ENCODE measurements around the gene HNMT. TPM values are rescaled to one million over a fixed set of nuclear protein-coding genes. Genes with fewer than 3 reads are reported as not detected.
"Not testable (repeated sequence)": the region's sequence is repeated elsewhere in the genome, so short reads cannot be mapped to it uniquely, and the experiment has no call there.

The HNMT gene
- total RNA-seq, 1 experiment from 2014 or later: 9.8 TPM

DNA sequence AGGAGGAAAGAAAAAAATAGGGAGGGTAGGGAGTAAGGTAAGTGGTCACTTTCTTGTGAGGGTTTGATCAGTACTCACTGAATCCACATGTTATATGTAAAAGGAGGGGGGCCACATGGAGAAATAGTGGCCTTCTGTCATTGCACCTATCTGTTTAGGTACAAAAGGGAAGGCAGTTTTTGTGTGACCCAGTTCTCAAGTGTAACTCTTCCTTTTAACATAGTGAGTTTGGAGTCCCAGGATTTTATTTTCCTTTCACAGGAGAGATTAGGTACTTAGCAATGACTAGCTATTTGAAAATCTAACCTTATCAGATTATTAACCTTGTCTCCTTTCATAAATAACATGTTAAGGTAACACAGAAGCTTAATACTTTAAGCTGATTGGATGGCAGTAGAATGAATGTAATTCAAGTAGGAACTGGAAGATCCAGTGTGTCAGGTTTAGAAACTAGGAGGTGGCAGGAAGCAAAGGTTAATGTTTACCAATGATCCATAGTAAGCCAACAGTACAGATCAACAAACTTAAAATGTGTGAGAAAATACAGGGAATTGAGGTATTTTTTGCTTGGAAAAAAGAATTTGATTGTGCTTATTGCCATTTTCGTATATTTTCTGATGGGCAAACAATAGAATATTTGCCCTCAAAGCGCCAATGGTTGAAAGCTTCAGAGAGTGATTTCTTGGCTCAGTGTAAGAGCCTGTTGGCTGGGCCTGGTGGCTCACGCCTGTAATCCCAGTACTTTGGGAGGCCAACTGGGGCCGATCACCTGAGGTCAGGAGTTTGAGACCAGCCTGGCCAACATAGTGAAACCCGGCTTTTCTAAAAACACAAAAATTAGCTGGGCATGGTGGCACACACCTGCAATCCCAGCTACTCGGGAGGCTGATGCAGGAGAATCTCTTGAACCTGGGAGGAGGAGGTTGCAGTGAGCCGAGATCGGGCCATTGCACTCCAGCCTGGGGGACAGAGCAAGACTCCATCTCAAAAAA lies 11.3 kb downstream of the HNMT start:
- DNase-seq (ENCODE audit: low read depth): no peak

DNA sequence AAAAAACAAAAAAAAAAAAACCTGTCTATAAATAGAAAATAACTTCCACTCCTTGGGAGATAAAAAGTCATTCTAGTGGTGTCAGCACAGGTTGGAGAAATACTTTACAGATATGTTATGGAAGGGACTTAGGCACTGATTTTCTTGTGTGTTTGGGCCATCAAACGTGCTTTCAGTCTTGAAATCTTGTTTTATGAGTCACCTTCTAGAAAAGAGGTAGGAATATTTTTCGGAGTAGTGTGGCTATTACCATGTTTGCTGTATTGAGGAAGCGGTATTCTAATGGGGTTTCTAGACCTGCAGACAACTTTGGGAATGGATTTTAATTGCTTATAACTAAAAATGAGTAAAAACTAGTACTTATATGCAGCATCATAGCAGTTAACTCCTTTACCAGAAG lies 12.0 kb downstream of the HNMT start:
- DNase-seq (ENCODE audit: low read depth): peak; percentile 7

DNA sequence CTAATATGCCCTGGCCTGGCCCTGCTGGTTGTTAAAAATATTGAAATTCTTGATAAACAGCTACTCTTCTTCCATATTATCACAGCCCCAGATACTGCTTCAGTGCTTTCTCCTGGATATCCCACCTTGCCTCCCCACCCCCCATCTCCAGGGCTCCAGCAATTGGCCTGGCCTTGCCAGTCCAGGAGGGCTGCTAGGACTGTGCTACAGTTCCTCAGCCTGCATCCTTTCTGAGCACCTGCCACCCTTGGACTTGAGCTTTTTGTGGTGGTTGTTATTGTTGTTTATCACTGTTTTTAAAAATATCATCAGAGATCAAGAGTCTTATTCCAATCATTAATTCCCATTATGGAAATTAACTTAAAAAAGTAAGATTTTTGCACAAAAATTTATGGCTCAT lies 13.5 kb downstream of the HNMT start:
- no peak for DNase-seq (ENCODE audit: low read depth)

DNA sequence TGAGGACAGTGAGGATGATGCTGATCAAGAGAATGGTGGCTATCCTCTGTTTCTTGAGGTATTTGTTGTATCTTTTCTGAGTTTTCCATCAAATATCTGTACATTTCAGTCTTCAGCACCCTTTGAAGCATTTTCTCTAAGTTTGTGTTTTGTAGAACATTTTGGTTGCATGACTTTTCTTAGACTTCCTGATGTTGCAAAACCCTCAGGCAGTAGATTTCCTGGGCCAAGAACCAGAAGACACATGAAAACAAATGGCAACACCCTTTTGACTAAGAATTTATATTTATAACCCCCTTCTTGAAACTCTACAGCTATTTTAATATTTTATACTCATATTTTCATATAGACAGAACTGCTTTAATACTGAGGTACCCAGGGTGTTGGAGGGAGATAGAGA lies 16.2 kb downstream of the HNMT start:
- DNase-seq (ENCODE audit: low read depth): no peak

DNA sequence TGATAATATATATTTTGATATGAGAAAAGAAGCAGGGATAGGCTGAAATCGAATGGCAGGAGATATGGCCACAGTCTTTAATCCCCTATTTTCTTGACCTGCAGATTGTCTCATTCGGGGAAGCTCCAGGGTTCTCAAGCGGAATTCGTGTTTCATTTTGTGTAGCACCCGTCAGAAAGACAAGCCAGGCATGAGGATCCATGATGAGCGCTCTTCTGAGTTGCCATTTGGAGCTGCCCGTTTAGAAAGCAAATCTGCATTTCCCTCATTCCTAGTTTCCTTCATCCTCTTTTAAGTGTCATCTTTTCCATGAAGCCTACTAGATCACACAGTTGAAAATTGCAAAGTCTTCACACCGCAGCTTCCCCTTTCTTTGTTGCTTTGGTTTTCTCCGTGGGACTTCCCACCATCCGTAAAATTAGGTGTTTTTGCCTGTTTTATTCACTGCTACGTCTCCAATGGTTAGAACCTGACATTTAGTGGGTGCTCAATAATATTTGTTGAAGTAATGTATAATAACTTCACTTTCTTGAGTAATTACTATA lies 16.9 kb downstream of the HNMT start:
- DNase-seq (ENCODE audit: low read depth): no peak

DNA sequence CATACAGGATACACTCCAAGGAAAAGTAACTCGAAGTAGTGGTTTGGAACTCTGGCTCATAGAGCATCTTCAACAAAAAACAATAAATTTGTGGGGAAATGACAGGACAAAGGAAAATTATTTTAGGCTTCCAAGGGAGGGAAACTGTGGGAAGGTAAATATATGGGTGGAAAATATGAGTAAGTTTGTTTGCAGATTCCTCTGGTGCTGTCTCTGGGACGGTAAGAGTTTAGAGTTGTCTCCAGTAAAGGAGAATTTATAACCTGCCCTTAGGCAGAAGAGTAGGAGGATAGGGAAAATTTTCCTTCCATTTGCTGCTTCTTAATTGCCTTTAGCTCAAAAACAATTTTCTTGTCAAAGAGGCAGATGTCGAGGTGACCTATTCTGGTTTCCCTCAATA lies 19.3 kb downstream of the HNMT start:
- DNase-seq (ENCODE audit: low read depth): peak; percentile 37

DNA sequence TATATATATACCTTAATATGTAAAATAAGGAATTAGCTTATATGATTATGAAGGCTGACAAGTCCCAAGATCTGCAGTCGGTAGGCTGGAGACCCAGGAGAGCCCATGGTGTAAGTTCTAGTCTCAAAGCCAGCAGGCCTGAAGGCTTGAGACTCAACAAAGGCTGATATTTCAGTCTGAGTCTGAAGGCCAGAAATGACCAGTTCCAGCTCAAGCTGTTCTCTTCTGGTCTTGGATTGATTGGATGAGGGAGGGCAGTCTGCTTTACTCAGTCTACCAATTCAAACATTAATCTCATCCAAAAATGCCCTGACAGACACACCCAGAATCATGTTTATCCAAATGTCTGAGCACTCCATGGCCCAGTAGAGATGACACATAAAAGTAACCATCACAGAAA lies 22.0 kb downstream of the HNMT start:
- DNase-seq (ENCODE audit: low read depth): no peak

DNA sequence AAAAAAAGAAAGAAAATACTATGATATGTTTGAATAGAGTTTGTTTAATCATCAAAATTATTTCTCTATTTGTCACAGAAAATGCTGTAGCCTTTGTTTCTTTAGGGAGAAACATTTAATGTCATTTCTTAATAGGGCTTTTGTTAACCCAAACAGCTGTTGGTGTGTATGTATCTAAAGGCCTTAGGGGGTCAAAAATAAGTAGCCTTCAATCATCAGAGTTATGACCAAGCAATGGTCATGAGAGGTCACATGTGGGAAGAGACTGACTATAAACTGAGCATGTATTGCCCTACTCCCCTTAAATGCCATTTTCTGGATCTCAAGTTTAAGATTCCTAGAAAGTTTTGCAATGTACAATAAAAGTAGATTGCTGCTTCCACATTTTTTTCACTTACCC lies 22.7 kb downstream of the HNMT start:
- DNase-seq (ENCODE audit: low read depth): peak; percentile 5

DNA sequence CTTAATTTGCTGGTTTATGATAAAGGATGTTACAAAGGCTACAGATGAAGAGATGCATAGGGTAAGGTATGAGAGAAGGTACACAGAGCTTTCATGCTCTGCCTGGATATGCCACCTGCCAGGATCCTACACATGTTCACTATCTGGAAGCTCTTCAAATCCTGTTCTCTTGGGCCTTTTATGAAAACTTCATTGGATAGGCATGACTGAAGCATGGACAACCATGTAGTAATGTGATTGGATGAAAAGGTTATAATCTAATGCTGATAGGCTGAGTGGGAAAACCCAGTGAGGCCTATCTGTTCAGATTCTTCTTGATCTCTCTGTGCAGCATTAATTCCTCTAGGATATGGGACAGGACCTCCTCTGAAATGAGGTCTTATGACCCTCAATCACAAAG lies 26.8 kb downstream of the HNMT start:
- no peak for DNase-seq (ENCODE audit: low read depth)

DNA sequence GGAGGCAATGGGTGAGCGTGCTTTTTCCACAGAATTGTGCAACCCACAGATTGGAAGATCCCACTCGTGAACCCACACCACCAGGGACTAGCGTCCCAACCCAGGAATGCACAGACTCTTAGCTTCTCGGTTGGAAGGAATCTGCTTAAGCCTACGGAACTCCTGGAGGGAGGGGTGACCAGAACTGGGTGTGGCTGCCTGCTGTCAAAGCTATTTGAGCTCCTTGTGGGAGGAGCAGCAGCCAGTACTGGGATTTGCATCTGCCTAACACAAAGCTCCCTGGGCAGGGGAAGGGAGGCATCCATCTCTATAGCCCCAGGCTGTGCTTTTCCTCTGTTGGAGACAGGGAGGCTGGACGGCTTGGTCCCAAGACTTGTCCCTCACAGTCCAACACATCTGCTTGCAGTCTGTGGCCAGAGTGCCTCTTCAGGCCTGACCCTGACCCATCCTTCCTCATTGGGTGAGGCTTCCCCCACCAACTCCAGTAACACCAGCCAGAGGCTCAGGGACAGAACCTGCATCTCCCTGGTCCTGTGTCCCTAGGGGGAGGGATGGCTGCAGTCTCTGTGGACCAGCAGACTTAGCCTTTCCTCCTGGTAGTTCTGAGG lies 27.9 kb downstream of the HNMT start:
- no peak for DNase-seq (ENCODE audit: low read depth)

DNA sequence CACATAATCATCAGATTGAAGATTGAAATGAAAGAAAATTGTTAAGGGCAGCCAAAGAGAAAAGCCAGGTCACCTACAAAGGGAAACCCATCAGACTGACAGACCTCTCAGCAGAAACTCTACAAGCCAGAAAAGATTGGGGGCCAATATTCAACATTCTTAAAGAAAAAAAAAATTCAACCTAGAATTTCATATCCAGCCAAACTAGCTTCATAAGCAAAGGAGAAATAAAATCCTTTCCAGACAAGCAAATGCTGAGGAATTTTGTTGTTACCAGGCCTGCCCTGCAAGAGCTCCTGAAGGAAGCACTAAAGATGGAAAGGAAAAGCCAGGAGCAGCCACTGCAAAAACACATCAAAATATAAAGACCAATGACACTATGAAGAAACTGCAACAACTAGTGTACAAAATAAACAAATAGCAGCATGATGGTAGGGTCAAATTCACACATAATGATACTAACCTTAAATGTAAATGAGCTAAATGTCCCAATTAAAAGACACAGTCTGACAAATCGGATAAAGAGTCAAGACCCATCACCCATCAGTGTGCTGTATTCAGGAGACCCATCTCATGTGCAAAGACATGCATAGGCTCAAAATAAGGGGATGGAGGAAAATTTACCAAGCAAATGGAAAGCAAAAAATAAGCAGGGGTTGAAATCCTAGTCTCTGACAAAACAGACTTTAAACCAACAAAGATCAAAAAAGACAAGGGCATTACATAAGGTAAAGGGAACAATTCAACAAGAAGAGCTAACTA lies 29.6 kb downstream of the HNMT start:
- DNase-seq (ENCODE audit: low read depth): not testable (repeated sequence)

DNA sequence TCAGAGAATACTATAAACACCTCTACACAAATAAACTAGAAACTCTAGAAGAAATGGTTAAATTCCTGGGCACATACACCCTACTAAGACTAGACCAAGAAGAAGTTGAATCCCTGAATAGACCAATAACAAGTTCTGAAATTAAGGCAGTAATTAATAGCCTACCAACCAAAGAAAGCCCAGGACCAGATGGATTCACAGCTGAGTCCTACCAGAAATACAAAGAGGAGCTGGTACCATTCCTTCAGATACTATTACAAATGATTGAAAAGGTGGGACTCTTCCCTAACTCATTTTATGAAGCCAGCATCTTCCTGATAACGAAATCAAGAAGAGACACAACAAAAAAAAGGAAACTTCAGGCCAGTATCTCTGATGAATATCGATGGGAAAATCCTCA lies 31.1 kb downstream of the HNMT start:
- DNase-seq (ENCODE audit: low read depth): not testable (repeated sequence)

DNA sequence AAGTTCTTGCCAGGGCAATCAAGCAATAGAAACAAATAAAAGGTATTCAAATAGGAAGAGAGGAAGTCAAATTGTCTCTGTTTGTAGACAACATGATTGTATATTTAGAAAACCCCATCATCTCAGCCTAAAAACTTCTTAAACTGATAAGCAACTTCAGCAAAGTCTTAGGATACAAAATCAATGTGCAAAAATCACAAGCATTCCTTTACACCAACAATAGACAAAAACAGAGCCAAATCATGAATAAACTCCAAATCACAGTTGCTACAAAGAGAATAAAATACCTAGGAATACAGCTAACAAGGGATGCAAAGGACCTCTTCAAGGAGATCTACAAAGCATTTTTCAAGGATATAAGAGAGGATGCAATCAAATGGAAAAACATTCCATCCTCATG lies 31.9 kb downstream of the HNMT start:
- not testable (repeated sequence) for DNase-seq (ENCODE audit: low read depth)

DNA sequence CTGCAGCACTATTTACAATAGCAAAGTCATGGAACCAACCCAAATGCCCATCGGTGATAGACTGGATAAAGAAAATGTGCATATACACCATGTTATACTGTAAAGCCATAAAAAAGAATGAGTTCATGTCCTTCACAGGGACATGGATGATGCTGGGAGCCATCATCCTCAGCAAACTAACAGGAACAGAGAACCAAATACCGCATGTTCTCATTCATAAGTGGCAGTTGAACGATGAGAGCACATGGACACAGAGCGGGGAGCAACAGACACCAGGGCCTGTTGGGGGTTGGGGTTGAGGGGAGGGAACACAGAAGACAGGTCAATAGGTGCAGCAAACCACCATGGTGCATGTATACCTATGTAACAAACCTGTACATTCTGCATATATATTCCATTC lies 33.5 kb downstream of the HNMT start:
- no peak for DNase-seq (ENCODE audit: low read depth)

DNA sequence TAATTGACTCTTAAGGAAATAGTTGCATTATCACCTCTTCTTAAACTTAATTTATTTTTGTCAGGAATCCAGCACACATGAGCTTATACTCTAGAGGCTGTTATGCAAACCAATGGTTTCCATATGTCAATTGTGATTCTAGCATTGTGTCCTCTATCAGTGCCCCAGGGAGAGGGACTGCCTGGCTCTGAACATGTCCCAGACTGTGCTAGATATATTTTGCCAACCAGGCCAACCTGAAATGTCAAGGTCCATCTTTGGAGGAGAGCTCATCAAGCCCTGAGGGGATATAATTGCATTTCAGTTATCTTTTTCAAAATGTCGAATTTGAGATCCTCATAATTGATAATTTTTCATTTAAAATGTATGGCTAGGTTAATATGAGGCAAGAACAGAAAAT lies 34.2 kb downstream of the HNMT start:
- no peak for DNase-seq (ENCODE audit: low read depth)

DNA sequence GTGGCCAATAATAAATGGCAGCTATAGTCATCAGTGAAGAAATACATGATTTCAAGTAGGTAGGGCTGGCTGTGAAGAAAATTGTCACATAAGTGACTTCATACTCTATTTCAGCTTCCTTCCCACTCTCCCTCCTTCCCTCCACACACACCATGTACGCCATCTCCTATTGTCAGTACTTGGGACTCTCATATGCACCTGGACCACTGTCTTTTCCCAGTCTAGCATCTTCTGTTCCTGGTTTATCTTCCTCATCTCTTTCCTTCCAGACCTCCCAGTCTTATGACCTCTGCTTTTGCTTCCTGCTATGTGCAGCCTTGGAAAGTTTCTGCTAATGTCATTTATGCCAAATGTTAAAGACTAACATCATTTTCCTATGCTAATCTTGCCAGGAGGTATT lies 35.0 kb downstream of the HNMT start:
- no peak for DNase-seq (ENCODE audit: low read depth)

DNA sequence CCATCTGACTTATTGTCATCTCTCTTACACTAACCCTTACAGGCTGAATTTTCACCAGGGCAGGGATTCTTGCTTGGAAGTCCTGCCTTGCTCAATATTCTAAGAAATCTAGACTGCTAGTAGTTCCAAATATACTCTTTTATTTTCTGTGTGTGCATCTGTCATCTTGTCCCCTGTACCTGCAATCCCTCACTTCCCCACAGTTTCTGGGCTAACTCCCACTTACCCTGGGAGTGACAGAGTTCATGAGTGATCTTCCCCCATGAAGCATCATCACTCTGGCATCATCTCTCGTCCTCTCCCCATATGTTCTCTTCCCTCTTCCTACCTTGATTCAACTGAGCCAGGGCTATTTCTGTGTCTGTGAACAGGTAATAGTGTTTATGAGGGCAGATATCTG lies 35.7 kb downstream of the HNMT start:
- no peak for DNase-seq (ENCODE audit: low read depth)

DNA sequence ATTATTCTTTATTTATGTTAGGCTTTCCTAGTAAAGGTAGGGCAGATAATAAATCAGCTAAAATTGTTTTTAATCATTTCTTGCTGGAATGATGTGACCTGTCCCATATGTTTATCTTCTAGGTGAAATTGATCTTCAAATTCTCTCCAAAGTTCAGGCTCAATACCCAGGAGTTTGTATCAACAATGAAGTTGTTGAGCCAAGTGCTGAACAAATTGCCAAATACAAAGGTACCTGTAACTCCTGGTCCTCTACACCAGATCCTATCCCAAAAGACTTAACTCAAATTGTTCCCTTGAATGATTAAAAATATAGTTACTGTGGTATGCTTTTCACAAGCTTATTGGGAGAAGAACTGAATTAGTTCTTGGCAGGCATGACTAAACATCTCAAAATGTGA lies 36.5 kb downstream of the HNMT start:
- no peak for DNase-seq (ENCODE audit: low read depth)

DNA sequence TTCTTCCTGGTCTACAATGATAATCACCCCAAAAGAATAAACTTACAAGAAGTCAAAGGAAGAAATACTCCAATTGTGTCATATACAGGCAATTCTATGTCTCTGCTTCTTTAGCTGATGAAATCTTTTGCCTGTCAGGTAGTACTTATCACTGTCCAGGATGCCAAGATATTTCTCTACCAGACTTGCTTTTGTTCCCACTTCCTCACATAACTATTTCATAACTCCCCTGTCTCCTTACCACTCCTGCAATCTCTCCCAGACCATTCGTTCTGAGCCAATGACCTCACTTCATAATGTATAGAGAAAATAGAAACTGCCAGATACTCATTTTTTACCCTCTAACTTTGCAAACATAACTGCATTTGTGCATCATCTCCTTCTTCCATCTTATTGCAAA lies 39.1 kb downstream of the HNMT start:
- DNase-seq (ENCODE audit: low read depth): no peak

DNA sequence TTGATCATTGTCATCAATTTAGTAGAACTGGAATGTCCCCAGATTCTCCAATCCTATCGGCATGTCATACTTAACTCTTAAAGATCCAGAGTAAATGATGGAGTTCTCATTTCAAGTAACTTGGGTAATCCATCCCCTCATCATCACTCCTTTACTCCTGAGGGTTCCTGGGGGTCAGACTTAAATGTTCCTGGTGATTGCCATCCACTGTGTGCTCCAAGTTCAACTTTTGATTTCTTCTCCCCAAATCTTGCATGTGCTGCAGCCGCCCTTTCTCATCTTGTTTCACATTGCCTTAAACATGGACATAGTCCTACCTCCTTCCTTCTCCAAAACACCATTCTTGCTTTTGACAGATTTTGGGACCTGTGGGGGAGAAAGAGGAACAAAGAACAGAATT lies 43.2 kb downstream of the HNMT start:
- DNase-seq (ENCODE audit: low read depth): no peak

DNA sequence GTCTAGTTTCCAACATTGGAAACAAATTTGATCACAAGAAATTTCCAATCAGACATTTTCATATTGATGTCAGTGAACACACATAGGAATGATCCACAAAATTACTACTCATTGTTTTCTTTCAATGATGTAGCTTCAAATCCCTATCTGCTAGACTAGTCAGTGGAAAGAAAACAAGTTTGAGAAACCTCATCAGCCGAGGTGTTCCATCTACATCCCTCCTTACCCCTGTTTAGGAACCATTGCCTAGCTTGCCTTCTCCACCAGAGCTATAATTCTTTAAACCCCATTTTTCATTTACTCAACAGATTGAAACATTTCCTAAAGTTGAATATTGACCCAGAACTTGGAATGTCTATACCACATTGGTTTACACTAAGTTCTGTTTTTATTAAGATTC lies 45.3 kb downstream of the HNMT start:
- no peak for DNase-seq (ENCODE audit: low read depth)

DNA sequence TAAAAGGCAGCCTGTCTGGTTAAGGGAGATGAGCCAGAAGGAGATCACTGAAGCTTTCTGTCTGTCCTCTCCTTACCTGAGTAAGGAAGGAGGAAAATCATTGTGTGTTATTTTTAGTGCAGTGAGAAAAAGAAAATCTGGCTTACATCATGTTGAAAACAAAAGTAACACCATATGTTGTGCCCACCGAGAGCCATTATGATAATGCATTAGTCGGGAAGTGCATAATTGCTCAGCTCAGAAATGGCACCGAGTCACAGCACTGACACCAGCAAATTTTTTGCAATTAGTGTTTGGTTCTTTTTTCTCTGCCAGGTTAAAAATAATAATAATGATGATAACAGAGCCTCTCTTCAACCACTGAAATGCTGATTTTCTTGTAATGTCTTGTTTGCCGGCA lies 46.6 kb downstream of the HNMT start:
- no peak for DNase-seq (ENCODE audit: low read depth)

Data from M059J (cell line).